ENCODE measurements around the gene PACRG. TPM values are rescaled to one million over a fixed set of nuclear protein-coding genes. Genes with fewer than 3 reads are reported as not detected.
A peak's percentile ranks its signal among the peaks of the same experiment; 100 is the strongest.

PACRG gene
- total RNA-seq, 1 experiment from 2014 or later: 0.59 TPM

GRCh38 chr6:162733489-162733888 is 5.7 kb downstream of the PACRG start:
- intact Hi-C loops (cut with micrococcal nuclease; ENCODE audit: unreplicated experiment) (no loop called here), in situ Hi-C loops (cut with HindIII; ENCODE audit: low pct_unique_long_range_greater_than_20kb, low sequenced_read_pairs) (no loop called here)
- no peak for DNase-seq (ENCODE audit: low read depth, low spot score)
- BruUV-seq (replicated peaks): no TSS peak
- no peaks in the 10 kb centered on the region for H3K9me3 ChIP-seq (ENCODE audit: control insufficient read depth, insufficient read depth, low read depth, low read length)
- POLR2A ChIA-PET: no interaction called here
- no peak for ATAC-seq
- H3K4me3 ChIP-seq (ENCODE audit: low read depth in 2 of 2, low read length in 2 of 2): no peak overlapping the region
- H3K27me3 ChIP-seq (ENCODE audit: control insufficient read depth, insufficient read depth, low read length): no peaks in the 10 kb centered on the region
- H3K4me1 ChIP-seq (ENCODE audit: control insufficient read depth, insufficient read depth, low read length): peaks cover 1% of the 10 kb centered on the region; the same call in 1 of the 2 replicates
- no peaks in the 10 kb centered on the region for H3K36me3 ChIP-seq (ENCODE audit: control insufficient read depth, insufficient read depth, low read length)
- CTCF ChIA-PET: no interaction called here
- TF ChIP-seq REST (IDR thresholded peaks at IDR 0.05; ENCODE audit: insufficient read depth in 1 of 2, low read depth in 2 of 2, low read length in 1 of 2) (no peak), CTCF (IDR thresholded peaks at IDR 0.05) (no peak), POLR2AphosphoS5 (IDR thresholded peaks at IDR 0.05; ENCODE audit: low read depth, low read length) (no peak), SIN3A (IDR thresholded peaks at IDR 0.05; ENCODE audit: borderline replicate concordance, insufficient read depth, low read depth, low read length) (no peak), TCF7L2 (IDR thresholded peaks at IDR 0.05; ENCODE audit: low read depth, low read length) (no peak)
- H3K27ac ChIP-seq (ENCODE audit: low read length): no peak overlapping the region

- no TSS peak for BruUV-seq (replicated peaks)
- ChIA-PET POLR2A (no interaction called here), CTCF (no interaction called here)
- Histone ChIP-seq H3K27ac (ENCODE audit: low read length) (no peak overlapping the region), H3K36me3 (ENCODE audit: control insufficient read depth, insufficient read depth, low read length) (no peaks in the 10 kb centered on the region), H3K27me3 (ENCODE audit: control insufficient read depth, insufficient read depth, low read length) (no peaks in the 10 kb centered on the region), H3K4me3 (ENCODE audit: low read depth in 2 of 2, low read length in 2 of 2) (no peak overlapping the region), H3K9me3 (ENCODE audit: control insufficient read depth, insufficient read depth, low read depth, low read length) (no peaks in the 10 kb centered on the region), H3K4me1 (ENCODE audit: control insufficient read depth, insufficient read depth, low read length) (no peaks in the 10 kb centered on the region)
- in situ Hi-C loops (cut with HindIII; ENCODE audit: low pct_unique_long_range_greater_than_20kb, low sequenced_read_pairs): no loop called here
- no peak for DNase-seq (ENCODE audit: low read depth, low spot score)
- intact Hi-C loops (cut with micrococcal nuclease; ENCODE audit: unreplicated experiment): no loop called here
- no peak for TF ChIP-seq SIN3A (IDR thresholded peaks at IDR 0.05; ENCODE audit: borderline replicate concordance, insufficient read depth, low read depth, low read length)
- peak; percentile 22 for TF ChIP-seq CTCF (IDR thresholded peaks at IDR 0.05)
- no peak for ATAC-seq
Observed at GRCh38 chr6:162736961-162737360, 9.2 kb downstream of the PACRG start.

- in situ Hi-C loops (cut with HindIII; ENCODE audit: low pct_unique_long_range_greater_than_20kb, low sequenced_read_pairs): no loop called here
- intact Hi-C loops (cut with micrococcal nuclease; ENCODE audit: unreplicated experiment): no loop called here
- Histone ChIP-seq H3K4me1 (ENCODE audit: control insufficient read depth, insufficient read depth, low read length) (no peaks in the 10 kb centered on the region), H3K9me3 (ENCODE audit: control insufficient read depth, insufficient read depth, low read depth, low read length) (no peaks in the 10 kb centered on the region), H3K27me3 (ENCODE audit: control insufficient read depth, insufficient read depth, low read length) (no peaks in the 10 kb centered on the region), H3K4me3 (ENCODE audit: low read depth in 2 of 2, low read length in 2 of 2) (no peak overlapping the region), H3K36me3 (ENCODE audit: control insufficient read depth, insufficient read depth, low read length) (no peaks in the 10 kb centered on the region), H3K27ac (ENCODE audit: low read length) (no peak overlapping the region)
- CTCF ChIA-PET: no interaction called here
- TF ChIP-seq SIN3A (IDR thresholded peaks at IDR 0.05; ENCODE audit: borderline replicate concordance, insufficient read depth, low read depth, low read length): no peak
- TF ChIP-seq TCF7L2 (IDR thresholded peaks at IDR 0.05; ENCODE audit: low read depth, low read length): no peak
- TF ChIP-seq POLR2AphosphoS5 (IDR thresholded peaks at IDR 0.05; ENCODE audit: low read depth, low read length): no peak
- TF ChIP-seq CTCF (IDR thresholded peaks at IDR 0.05): no peak; the same call in 1 of the 2 replicates
- no peak for TF ChIP-seq REST (IDR thresholded peaks at IDR 0.05; ENCODE audit: insufficient read depth in 1 of 2, low read depth in 2 of 2, low read length in 1 of 2)
- no TSS peak for BruUV-seq (replicated peaks)
- peak; percentile 84 for DNase-seq (ENCODE audit: low read depth, low spot score)
- peak; percentile 81 for ATAC-seq
- POLR2A ChIA-PET: no interaction called here
Observed at GRCh38 chr6:162750776-162751175, 23.0 kb downstream of the PACRG start.
